Measurements from ENCODE around the gene SLC24A1. TPM values are rescaled to one million over a fixed set of nuclear protein-coding genes. Genes with fewer than 3 reads are reported as not detected.

Gene SLC24A1
- total RNA-seq, 2 experiments from 2014 or later: 8.8 to 13.5 TPM

Other genes starting within 250 kb of the SLC24A1 start
- gene IGDCC3, start 243.9 kb upstream of the SLC24A1 start, total RNA-seq: not detected
- gene IGDCC4, start 199.0 kb upstream of the SLC24A1 start, total RNA-seq: under 1 TPM; 0.10 to 0.17 TPM
- 10 to 100 TPM; 24.9 to 27.1 TPM for gene DPP8, start 104.2 kb upstream of the SLC24A1 start, total RNA-seq
- 10 to 100 TPM; 26.1 to 29.1 TPM for gene HACD3, start 91.5 kb upstream of the SLC24A1 start, total RNA-seq
- 10 to 100 TPM; 42.5 to 42.7 TPM for gene INTS14, start 10.8 kb upstream of the SLC24A1 start, total RNA-seq
- gene DENND4A, start 170.4 kb downstream of the SLC24A1 start, total RNA-seq: 10 to 100 TPM; 39.9 to 41.3 TPM
- gene RAB11A, start 247.6 kb downstream of the SLC24A1 start, total RNA-seq: 100 to 1,000 TPM; 171 to 181 TPM